ENCODE measurements around the gene INPP5D. TPM values are rescaled to one million over a fixed set of nuclear protein-coding genes. Genes with fewer than 3 reads are reported as not detected.

The INPP5D gene
- total and polyA plus RNA-seq, 5 donors from 2014 or later, result 56.9 to 278 (median 69.9) TPM

DNA sequence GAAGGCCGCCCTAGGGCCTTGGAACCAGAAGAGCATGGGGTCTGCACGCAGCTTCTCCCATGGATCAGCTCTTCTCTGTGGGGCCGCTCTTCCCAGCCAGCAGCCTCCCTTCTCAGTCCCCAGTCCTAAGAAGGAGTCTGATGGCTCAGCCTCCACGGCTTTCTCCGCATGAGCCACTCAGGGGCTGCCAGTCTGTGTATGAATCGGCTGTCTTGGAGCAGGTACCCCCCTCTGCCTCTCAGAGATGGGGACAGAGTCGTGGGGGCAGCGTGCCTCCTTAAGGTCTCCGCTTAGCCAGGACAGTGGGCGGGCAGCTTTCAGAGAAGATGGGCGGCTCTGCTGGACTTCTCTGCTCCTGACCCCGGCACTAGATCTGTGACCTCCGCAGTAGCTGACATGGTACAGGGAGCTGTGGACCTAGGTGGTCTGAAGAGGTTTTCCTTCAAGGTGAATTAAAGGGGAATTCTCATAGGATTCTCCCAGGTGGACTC lies 21.6 kb downstream of the INPP5D start:
- DNase-seq, result no peak
- H3K27ac Mint-ChIP-seq, result peak overlapping the region; percentile 95 to 100 (median 95)
- no peaks in the 10 kb centered on the region for H3K9me3 Mint-ChIP-seq
- no peaks in the 10 kb centered on the region for H3K9me3 ChIP-seq (ENCODE audit: control insufficient read depth in 2 of 2, low read length in 2 of 2)
- peaks cover 13% of the 10 kb centered on the region for H3K36me3 ChIP-seq (ENCODE audit: control insufficient read depth, insufficient read depth, low read length)
- H3K4me3 ChIP-seq (ENCODE audit: low read depth, low read length), result peak overlapping the region; percentile 72
- ATAC-seq (ENCODE audit: low read depth in 2 of 2), result no peak
- H3K4me1 ChIP-seq (ENCODE audit: control insufficient read depth, insufficient read depth, low read length, poor library complexity, severe bottlenecking), result peaks cover 100% of the 10 kb centered on the region
- peaks cover 10% of the 10 kb centered on the region for H3K27me3 Mint-ChIP-seq
- no peaks in the 10 kb centered on the region for H3K27me3 ChIP-seq (ENCODE audit: control insufficient read depth, insufficient read depth, low read length)
- peak overlapping the region; percentile 89 for H3K27ac ChIP-seq (ENCODE audit: insufficient read depth, low read length, poor library complexity, severe bottlenecking)
- H3K36me3 Mint-ChIP-seq, result peaks cover 47% of the 10 kb centered on the region
- H3K4me1 Mint-ChIP-seq, result peaks cover 0 to 86% (median 52%) of the 10 kb centered on the region in 4 donors
- H3K4me3 Mint-ChIP-seq, result peak overlapping the region; percentile 81 to 94 (median 86)

DNA sequence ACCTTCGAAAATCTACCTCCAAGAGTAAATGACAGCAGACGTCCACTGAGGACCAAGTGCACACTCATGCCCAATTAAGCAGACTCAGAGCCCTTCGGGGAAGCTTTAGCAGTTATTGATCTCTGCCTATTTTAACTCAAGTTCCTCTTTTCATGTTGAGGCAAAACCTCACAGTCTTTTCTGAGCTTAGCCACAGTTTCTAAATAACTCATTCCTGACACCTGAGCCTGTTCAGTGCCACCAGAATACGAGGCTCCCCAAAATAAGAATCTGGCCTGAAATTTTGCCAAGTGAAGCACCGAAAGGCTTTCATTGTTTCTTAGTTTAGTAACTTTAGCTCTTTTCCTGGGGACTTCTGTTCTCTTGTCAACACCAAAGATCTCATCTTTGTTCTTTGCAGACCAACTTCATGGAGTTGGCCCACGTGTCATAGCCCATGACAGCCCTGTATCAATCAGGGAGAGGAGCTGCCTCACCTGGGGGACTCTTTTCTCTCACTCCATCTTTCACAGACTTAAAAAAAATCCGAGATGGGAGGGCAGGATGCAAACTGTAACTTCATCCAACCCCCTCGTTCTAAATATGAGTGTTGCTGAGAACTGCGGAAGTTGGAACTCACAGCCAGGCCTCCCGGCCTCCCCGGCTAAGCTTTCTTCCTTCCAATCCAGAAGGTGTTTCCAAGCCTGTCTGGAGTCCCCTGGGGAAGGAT lies 22.2 kb downstream of the INPP5D start:
- peak overlapping the region; percentile 95 to 100 (median 95) for H3K27ac Mint-ChIP-seq
- H3K4me3 Mint-ChIP-seq, result peak overlapping the region; percentile 81 to 93 (median 86)
- peak in 1 of 3 donors; percentile 63 for DNase-seq
- H3K4me1 ChIP-seq (ENCODE audit: control insufficient read depth, insufficient read depth, low read length, poor library complexity, severe bottlenecking), result peaks cover 98% of the 10 kb centered on the region
- H3K36me3 ChIP-seq (ENCODE audit: control insufficient read depth, insufficient read depth, low read length), result peaks cover 13% of the 10 kb centered on the region
- H3K4me1 Mint-ChIP-seq, result peaks cover 1 to 91% (median 55%) of the 10 kb centered on the region in 4 donors
- H3K9me3 ChIP-seq (ENCODE audit: control insufficient read depth in 2 of 2, low read length in 2 of 2), result no peaks in the 10 kb centered on the region
- peak overlapping the region; percentile 89 for H3K27ac ChIP-seq (ENCODE audit: insufficient read depth, low read length, poor library complexity, severe bottlenecking)
- ATAC-seq (ENCODE audit: low read depth in 2 of 2), result no peak
- H3K9me3 Mint-ChIP-seq, result no peaks in the 10 kb centered on the region
- H3K36me3 Mint-ChIP-seq, result peaks cover 50% of the 10 kb centered on the region
- H3K27me3 Mint-ChIP-seq, result peaks cover 10% of the 10 kb centered on the region
- H3K27me3 ChIP-seq (ENCODE audit: control insufficient read depth, insufficient read depth, low read length), result no peaks in the 10 kb centered on the region
- peak overlapping the region; percentile 72 for H3K4me3 ChIP-seq (ENCODE audit: low read depth, low read length)

DNA sequence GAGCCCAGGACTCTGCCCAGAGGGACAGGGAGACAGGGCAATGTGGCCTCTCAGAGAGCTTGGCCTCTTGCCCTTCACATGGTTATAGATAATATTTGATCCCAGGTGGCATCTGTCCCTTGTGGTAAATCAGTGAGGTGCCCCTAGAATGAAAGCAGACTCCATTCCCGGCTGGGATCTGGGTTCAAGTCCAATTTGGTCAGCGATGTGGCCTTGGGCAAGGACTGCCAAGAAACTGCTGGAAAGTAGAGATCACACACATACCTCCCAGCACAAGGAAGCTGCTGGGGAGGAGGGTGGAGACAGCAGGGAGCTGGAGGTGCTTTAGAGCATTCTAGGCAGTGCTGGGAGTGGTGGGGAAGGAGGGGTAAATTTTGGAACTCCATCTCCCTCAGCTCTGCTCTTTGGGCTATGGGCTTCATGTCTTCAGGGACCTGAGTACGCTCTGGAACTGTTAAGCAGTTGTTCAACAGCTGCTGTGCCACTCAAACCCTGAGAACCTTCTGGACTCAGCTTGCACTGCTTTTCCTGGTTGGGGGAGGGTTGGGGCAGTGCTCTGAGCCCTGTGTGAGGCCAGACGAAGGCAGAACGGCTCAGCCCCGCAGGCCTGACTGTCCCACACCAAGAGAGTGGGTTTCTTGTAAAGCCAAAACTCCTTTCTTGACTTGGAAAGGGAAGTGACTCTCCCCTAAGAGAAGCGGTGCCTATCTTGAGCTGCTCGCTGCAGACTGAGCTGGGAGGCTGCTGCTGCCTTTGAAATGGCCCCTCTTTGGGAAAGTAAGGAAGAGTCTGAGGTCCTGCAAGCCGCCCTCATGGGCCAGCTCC lies 23.0 kb downstream of the INPP5D start:
- no peak for DNase-seq
- Histone ChIP-seq H3K36me3 (ENCODE audit: control insufficient read depth, insufficient read depth, low read length) (peaks cover 13% of the 10 kb centered on the region), H3K4me3 (ENCODE audit: low read depth, low read length) (peak overlapping the region; percentile 72), H3K27ac (ENCODE audit: insufficient read depth, low read length, poor library complexity, severe bottlenecking) (peak overlapping the region; percentile 89), H3K27me3 (ENCODE audit: control insufficient read depth, insufficient read depth, low read length) (no peaks in the 10 kb centered on the region), H3K4me1 (ENCODE audit: control insufficient read depth, insufficient read depth, low read length, poor library complexity, severe bottlenecking) (peaks cover 96% of the 10 kb centered on the region), H3K9me3 (ENCODE audit: control insufficient read depth in 2 of 2, low read length in 2 of 2) (no peaks in the 10 kb centered on the region)
- Mint-ChIP-seq H3K27ac (peak overlapping the region; percentile 95 to 100 (median 95)), H3K9me3 (no peaks in the 10 kb centered on the region), H3K36me3 (peaks cover 55% of the 10 kb centered on the region), H3K4me3 (peak overlapping the region; percentile 81 to 93 (median 86)), H3K4me1 (peaks cover 9 to 95% (median 50%) of the 10 kb centered on the region in 4 donors), H3K27me3 (peaks cover 10% of the 10 kb centered on the region)
- ATAC-seq (ENCODE audit: low read depth in 2 of 2), result no peak

DNA sequence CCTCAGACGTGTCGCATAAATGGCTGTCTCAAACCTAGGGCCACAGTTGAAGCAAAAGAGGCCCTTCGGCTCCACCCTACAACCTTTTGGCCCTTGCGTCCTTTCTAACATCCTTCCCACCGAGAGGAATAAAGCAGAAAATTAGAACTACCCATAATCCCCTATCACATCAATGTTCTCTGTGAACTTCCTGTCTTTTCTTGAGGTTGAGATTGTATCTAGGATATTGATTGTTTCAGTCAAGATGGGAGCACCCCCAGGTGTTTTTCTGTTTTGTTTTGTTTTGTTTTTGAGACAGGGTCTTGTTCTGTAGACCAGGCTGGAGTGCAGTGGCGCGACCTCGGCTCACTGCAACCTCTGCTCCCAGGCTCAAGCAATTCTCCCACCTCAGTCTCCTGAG lies 23.6 kb downstream of the INPP5D start:
- peak overlapping the region; percentile 81 to 93 (median 86) for H3K4me3 Mint-ChIP-seq
- H3K4me1 Mint-ChIP-seq, result peaks cover 14 to 94% (median 53%) of the 10 kb centered on the region in 4 donors
- Histone ChIP-seq H3K4me1 (ENCODE audit: control insufficient read depth, insufficient read depth, low read length, poor library complexity, severe bottlenecking) (peaks cover 89% of the 10 kb centered on the region), H3K9me3 (ENCODE audit: control insufficient read depth in 2 of 2, low read length in 2 of 2) (no peaks in the 10 kb centered on the region), H3K27ac (ENCODE audit: insufficient read depth, low read length, poor library complexity, severe bottlenecking) (peak overlapping the region; percentile 89), H3K4me3 (ENCODE audit: low read depth, low read length) (peak overlapping the region; percentile 72), H3K36me3 (ENCODE audit: control insufficient read depth, insufficient read depth, low read length) (peaks cover 19% of the 10 kb centered on the region), H3K27me3 (ENCODE audit: control insufficient read depth, insufficient read depth, low read length) (no peaks in the 10 kb centered on the region)
- DNase-seq, result no peak
- peak overlapping the region; percentile 95 to 100 (median 95) for H3K27ac Mint-ChIP-seq
- no peak for ATAC-seq (ENCODE audit: low read depth in 2 of 2)
- peaks cover 60% of the 10 kb centered on the region for H3K36me3 Mint-ChIP-seq
- no peaks in the 10 kb centered on the region for H3K9me3 Mint-ChIP-seq
- H3K27me3 Mint-ChIP-seq, result peaks cover 10% of the 10 kb centered on the region

DNA sequence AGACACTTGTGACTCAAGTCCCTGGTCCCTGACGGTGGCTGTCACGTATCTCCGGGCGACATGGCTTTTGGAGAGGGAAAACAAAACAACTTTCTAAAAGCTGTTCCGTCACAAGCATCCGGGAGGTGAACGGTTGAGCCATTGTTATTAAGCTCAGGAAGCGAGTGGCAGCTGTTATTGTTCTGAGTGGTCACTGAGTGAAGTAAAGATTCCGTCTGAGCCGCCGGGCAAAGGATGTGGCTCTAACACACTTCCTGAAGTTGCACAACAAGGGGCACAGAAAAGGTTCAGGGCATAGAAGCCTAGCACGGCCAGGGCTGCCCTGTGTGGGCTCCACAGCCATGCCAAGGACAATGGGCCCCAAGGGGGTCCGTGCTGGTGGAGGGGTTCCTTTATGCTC lies 24.3 kb downstream of the INPP5D start:
- peaks cover 10% of the 10 kb centered on the region for H3K27me3 Mint-ChIP-seq
- peak overlapping the region; percentile 81 to 93 (median 86) for H3K4me3 Mint-ChIP-seq
- Histone ChIP-seq H3K27ac (ENCODE audit: insufficient read depth, low read length, poor library complexity, severe bottlenecking) (peak overlapping the region; percentile 89), H3K9me3 (ENCODE audit: control insufficient read depth in 2 of 2, low read length in 2 of 2) (no peaks in the 10 kb centered on the region), H3K36me3 (ENCODE audit: control insufficient read depth, insufficient read depth, low read length) (peaks cover 26% of the 10 kb centered on the region), H3K4me1 (ENCODE audit: control insufficient read depth, insufficient read depth, low read length, poor library complexity, severe bottlenecking) (peaks cover 86% of the 10 kb centered on the region), H3K27me3 (ENCODE audit: control insufficient read depth, insufficient read depth, low read length) (no peaks in the 10 kb centered on the region), H3K4me3 (ENCODE audit: low read depth, low read length) (peak overlapping the region; percentile 72)
- peaks cover 58% of the 10 kb centered on the region for H3K36me3 Mint-ChIP-seq
- ATAC-seq (ENCODE audit: low read depth in 2 of 2), result peak; percentile 30 to 51
- peaks cover 0 to 2% (median 0%) of the 10 kb centered on the region in 7 donors for H3K9me3 Mint-ChIP-seq
- peak; percentile 41 to 88 (median 63) for DNase-seq
- peaks cover 18 to 87% (median 48%) of the 10 kb centered on the region in 4 donors for H3K4me1 Mint-ChIP-seq
- H3K27ac Mint-ChIP-seq, result peak overlapping the region; percentile 95 to 100 (median 95)

DNA sequence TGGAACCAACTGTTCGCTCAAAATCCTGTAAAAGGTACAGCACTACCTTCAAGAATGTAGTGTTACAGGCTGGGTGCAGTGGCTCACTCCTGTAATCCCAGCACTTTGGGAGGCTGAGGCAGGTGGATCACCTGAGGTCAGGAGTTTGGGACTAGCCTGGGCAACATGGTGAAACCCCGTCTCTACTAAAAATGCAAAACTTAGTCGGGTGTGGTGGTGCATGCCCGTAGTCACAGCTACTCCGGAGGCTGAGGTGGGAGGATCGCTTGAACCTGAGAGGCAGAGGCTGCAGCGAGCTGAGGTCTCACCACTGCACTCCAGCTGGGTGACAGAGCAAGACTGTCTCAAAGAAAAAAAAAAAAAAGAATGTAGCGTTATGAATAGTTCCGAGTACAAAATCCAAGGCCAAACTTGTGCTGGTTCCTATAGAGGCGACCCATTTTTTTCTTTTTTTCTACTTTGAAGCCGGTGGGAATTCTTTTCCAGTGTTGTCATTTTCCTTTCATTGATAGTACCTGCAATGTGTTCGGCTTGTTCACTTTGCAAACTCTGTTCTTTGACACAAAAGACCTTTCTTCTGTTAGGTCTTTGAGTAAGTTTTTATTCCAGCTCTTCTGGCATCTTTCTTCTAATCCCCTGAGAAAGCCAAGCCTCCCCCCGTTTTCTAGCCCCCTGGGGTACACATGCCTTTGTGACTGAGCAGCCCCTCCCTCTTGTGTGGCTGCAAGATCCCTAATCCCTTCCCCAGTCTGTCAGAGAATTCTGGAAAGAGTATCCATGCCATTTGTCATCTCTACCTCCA lies 25.1 kb downstream of the INPP5D start:
- H3K36me3 ChIP-seq (ENCODE audit: control insufficient read depth, insufficient read depth, low read length), result peaks cover 32% of the 10 kb centered on the region
- Mint-ChIP-seq H3K4me1 (peaks cover 23 to 85% (median 47%) of the 10 kb centered on the region in 4 donors), H3K4me3 (peak overlapping the region; percentile 81 to 93 (median 86)), H3K36me3 (peaks cover 57% of the 10 kb centered on the region), H3K27me3 (peaks cover 10% of the 10 kb centered on the region), H3K27ac (peak overlapping the region; percentile 95 to 100 (median 95)), H3K9me3 (peaks cover 0 to 2% (median 0%) of the 10 kb centered on the region in 7 donors)
- H3K27me3 ChIP-seq (ENCODE audit: control insufficient read depth, insufficient read depth, low read length), result no peaks in the 10 kb centered on the region
- peaks cover 79% of the 10 kb centered on the region for H3K4me1 ChIP-seq (ENCODE audit: control insufficient read depth, insufficient read depth, low read length, poor library complexity, severe bottlenecking)
- ATAC-seq (ENCODE audit: low read depth in 2 of 2) (no peak), DNase-seq (no peak)
- peak overlapping the region; percentile 89 for H3K27ac ChIP-seq (ENCODE audit: insufficient read depth, low read length, poor library complexity, severe bottlenecking)
- H3K9me3 ChIP-seq (ENCODE audit: control insufficient read depth in 2 of 2, low read length in 2 of 2), result no peaks in the 10 kb centered on the region
- H3K4me3 ChIP-seq (ENCODE audit: low read depth, low read length), result peak overlapping the region; percentile 72

DNA sequence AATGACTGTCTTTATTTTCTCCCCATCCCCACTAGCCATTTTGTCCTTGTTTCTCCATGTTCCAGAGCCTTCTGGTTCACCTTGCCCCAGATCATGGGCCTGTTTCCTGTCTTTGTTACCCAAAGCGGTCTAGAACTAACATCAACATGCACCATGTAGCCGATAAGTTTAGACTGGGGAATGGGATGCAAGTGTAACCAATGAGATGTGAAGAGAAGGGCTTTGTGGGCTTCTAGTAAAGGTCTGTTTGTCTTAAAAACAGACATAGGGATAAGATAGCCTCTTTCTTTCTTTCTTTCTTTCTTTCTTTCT lies 25.7 kb downstream of the INPP5D start:
- H3K4me1 Mint-ChIP-seq, result peaks cover 28 to 85% (median 44%) of the 10 kb centered on the region in 4 donors
- H3K36me3 Mint-ChIP-seq, result peaks cover 57% of the 10 kb centered on the region
- Histone ChIP-seq H3K36me3 (ENCODE audit: control insufficient read depth, insufficient read depth, low read length) (peaks cover 27% of the 10 kb centered on the region), H3K4me3 (ENCODE audit: low read depth, low read length) (peak overlapping the region; percentile 17), H3K27ac (ENCODE audit: insufficient read depth, low read length, poor library complexity, severe bottlenecking) (peak overlapping the region; percentile 89), H3K9me3 (ENCODE audit: control insufficient read depth in 2 of 2, low read length in 2 of 2) (no peaks in the 10 kb centered on the region), H3K4me1 (ENCODE audit: control insufficient read depth, insufficient read depth, low read length, poor library complexity, severe bottlenecking) (peaks cover 73% of the 10 kb centered on the region), H3K27me3 (ENCODE audit: control insufficient read depth, insufficient read depth, low read length) (no peaks in the 10 kb centered on the region)
- H3K9me3 Mint-ChIP-seq, result peaks cover 0 to 2% (median 0%) of the 10 kb centered on the region in 7 donors
- H3K27ac Mint-ChIP-seq, result peak overlapping the region; percentile 95 to 100 (median 95)
- H3K4me3 Mint-ChIP-seq, result peak overlapping the region; percentile 81 to 93 (median 86)
- ATAC-seq (ENCODE audit: low read depth in 2 of 2), result no peak
- peaks cover 10% of the 10 kb centered on the region for H3K27me3 Mint-ChIP-seq
- DNase-seq, result no peak
